Measurements from ENCODE around the gene AASDH.

GRCh38 chr4:56406151-56406550 lies 18.9 kb upstream of the AASDH start:
- no peak for TF ChIP-seq CTCF (IDR thresholded peaks at IDR 0.05)
- TF ChIP-seq POLR2A (IDR thresholded peaks at IDR 0.05): no peak
